Middle frontal gyrus (tissue), 1 donor: Measurements from ENCODE around the gene RNF208.
A peak's percentile ranks its signal among the peaks of the same experiment; 100 is the strongest.
"Not testable (repeated sequence)": the region's sequence is repeated elsewhere in the genome, so short reads cannot be mapped to it uniquely, and the experiment has no call there.

Source experiments
- DNase-seq: peaks from one replicate; pipeline ENCODE4 v3.0.0-alpha.2; 2015; ENCODE audit warnings: low spot score; ENCODE audit errors: extremely low spot score

The RNF208 gene, protein sequence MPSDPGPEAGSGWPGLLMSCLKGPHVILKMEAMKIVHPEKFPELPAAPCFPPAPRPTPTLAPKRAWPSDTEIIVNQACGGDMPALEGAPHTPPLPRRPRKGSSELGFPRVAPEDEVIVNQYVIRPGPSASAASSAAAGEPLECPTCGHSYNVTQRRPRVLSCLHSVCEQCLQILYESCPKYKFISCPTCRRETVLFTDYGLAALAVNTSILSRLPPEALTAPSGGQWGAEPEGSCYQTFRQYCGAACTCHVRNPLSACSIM

DNA sequence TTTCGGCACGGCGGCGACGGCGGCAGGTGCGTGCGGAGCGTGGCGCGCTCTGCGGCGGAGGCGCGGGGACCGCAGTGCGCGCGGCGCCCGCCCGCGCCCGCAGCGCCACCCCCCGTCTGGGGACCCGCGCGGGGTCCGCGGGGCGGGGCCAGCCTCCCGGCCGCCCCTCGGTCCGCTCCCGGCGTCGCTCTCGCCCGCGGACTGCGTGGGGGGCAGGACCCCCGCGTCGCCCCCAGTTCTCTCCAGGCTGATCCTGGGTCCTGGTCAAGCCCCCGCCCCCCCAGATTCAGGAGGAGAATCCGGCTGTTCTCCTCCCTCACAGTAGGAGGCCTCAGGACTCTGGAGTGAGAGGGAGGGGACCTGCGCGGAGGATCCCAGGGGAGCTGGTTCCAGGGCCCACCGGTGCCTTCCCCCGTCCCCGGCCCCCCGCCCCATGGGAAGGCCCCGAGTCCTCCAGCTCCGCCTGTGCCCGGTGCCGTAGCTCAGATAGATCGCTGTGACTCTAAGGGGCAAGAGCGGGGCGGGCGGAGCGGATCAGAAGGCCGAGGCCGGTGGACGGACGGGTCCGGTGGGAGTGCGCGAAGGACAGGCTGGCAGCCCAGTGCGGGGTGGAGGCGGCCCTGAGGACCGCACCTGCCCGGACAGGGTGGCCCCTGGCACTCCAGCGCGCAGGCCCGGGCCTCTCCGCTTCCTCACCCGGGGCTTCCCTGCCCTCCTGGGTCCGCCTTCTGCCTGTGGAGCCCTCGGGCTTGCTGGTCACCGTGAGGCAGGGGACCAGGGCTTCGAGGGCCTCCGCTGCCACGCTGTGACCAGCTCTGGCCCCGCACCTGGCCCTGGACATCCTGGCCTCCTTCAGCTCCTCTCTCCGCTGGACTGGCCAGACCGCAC lies at the start of gene RNF208:
TSS of gene RNF208 (minus strand) at position 51 of the 888 bp plus-strand sequence. CDS start 1,028 bp downstream, outside the sequence.
- DNase-seq: no peak

DNA sequence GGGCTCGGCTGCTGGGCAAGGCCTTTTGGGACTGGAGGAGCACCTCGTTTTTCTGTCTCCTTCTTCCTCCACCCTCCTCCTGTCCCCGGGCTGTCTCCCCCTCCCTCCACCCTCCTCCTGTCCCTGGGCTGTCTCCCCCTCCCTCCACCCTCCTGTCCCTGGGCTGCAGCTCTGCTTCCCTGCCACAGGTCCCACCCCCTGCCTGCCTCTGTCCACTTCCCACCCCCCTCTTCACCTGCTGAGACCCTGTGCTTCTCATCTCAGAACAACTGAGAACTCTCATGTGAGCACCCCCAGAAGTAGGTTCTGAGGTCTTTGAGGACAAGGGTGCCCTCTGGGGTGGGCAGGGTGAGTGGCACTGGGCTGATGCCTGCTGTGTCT lies 49.6 kb upstream of the RNF208 start:
- no peak for DNase-seq

DNA sequence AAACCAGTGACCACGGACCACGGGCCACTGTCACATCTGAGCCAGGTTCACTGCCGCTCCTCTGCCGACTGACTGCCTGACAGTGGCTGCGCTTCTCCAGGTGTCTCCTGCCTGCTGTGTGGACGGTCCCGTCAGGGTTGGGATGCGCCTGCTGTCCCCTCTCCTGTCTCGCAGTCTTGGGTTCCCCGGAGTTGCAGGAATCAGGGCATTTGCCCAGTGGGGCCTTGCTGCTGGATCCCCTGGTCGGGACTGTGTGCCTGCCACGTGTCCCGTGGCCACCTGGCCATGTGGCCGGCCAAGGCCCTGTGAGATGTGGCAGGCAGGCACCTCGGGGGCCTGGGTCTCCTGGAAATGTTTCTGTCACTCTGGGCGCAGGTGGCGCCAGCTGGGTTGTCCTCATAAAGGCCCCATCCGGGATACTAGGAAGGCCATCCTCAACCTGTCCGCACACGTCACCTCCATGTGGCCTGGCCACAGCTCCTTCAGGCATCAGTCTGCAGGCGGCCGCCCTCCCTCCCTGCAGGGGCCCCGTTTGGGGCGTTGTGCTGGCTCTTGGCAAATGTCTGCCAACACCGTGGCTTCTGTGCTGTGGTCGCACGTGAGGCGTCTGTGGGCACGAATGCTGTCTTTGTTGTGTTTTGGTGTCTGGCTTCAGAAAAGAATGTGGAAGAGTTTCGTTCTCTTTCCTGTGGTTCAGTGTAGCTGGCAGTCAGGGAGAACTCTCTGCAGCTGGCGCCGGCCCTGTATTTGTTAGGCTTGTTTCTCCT lies 49.1 kb upstream of the RNF208 start:
- DNase-seq: no peak

DNA sequence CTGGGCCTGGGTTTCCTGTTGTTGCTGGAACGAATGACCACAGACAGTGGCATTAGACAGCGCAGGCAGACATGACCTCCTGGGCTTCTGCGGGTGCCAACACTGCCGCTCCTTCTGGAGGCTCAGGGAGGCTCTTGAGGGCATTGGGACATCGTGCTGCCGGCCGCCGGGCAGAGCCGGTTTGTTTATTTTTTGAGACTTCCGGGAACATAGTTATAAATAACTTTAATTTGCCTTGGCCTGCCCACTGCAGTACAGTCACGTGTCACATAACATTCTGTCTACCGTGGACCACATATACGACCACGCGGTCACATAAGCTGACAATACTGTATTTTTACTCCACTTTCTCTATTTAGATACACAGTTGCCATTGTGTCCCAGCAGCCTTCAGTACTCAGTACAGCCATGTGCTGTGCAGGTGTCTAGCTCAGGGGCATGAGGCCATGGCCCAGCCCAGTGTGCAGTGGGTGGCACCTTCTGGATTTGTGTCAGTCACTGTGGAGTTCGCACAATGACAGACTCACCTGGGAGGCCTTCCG lies 47.3 kb upstream of the RNF208 start:
- no peak for DNase-seq

DNA sequence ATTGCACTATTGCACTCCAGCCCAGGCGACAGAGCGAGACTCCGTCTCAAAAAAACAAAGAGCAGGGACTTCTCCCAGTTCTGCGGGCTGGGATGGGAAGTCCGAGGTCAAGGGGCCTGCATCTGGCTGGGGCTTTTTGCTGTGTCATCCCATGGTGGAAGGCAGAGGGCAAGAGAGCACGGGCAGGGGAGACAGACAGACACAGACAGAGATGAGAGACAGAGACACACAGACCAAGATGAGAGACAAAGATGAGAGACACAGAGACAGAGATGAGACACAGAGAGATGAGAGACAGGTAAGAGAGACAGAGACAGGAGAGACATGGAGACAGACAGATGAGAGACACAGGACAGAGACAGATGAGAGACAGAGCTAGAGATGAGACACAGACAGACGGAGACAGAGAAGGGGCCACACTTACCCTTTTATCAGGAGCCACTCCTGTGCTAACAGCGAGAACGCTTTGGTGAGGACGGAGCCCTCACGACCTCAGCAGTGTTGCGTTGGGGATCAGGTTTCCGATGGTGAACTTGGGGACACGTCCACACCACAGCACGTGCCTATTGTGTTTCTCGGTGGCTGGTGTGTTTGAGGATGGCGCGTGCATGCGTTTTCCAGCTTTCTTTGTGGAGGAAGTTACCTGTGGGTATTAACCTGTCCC lies 46.6 kb upstream of the RNF208 start:
- no peak for DNase-seq

DNA sequence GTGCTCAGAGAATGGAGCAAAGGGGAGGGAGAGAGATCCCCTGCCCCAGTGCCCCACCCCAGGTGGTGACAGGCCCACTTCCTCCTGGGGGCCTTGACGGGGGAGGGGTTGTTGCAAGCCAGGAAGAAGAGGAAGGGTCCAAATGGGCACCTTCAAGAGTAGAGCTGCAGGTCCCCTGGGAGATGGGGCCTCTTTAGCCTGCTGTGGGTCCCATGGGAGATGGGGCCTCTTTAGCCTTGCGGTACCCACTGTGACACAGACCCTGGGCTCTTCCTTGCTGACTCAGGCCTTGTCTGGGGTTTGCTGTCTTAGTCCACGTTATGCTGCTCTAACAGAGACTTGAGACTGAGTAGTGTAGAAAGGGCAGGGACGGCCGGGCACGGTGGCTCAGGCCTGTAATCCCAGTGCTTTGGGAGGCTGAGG lies 45.9 kb upstream of the RNF208 start:
- no peak for DNase-seq

DNA sequence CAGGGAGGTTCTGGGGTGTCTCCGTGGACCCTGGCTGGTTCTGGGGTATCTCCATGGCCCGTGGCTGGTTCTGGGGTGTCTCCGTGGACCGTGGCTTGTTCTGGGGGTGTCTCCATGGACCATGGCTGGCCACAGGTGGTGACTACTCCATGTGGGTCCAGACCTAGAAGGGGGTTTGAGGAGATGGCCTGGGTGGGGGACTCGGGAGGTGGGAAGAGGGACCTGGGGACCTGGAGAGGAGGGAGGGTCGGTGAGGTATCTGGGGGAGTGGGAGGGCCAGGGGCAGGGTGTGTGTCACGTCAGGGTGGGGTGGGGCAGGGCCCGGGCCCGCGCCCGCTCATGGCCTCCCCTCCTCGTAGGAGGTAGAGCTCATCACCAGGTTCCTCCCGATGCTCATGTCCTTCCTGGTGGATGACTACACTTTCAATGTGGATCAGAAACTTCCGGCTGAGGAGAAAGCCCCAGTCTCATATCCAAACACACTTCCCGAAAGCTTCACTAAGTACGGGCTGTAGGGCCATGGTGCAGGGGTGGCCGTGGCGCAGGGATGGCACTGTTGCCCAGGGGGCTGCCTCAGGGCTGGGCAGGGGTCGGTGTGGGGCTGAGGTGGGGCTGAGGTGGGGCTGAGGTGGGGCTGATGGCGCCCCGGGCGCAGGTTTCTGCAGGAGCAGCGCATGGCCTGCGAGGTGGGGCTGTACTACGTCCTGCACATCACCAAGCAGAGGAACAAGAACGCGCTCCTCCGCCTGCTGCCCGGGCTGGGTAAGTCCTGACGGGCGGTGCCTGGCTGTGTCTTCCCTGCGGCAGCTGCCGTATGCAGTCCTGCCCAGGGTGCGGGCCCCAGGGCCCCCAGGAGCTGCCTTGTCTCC lies 44.8 kb upstream of the RNF208 start:
- no peak for DNase-seq

DNA sequence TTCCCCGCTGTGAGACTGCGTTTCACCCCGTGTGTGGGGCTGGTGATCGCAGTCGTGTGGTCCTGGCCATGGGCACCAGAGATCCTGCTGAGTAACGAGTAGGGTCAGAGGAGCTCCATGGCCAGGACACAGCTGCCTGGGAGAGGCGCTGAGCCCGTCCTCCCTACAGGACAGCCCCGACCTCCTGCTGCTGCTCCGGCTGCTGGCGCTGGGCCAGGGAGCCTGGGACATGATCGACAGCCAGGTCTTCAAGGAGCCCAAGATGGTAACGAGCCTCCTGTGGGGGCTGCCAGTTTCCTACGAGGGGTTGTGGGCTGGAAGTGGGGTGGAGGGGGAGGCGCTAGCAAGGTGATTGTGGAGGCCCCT lies 44.1 kb upstream of the RNF208 start:
- DNase-seq: no peak

DNA sequence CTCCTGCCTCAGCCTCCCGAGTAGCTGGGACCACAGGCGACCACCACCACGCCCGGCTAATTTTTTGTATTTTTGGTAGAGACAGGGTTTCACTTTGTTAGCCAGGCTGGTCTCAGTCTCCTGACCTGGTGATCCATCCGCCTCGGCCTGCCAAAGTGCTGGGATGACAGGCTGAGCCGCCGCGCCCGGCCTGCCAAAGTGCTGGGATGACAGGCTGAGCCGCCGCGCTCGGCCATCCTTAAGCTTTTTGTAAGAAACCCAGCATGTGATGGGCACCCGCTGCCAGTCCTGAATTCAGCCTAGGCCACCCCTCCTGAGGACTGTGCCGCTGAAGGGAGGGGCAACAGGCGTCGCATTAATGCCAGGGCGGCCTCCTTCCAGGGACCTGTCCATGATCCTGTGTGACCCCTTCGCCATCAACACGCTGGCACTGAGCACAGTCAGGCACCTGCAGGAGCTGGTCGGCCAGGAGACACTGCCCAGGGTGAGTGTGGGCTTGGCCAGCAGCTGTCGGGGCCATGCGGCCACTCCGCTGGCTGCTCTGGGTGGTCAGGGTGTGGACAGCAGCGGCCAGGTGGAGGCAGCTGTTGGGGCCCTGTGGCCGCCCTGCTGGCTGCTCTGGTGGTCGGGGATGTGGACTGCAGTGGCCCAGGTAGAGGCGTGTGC lies 43.6 kb upstream of the RNF208 start:
- no peak for DNase-seq

DNA sequence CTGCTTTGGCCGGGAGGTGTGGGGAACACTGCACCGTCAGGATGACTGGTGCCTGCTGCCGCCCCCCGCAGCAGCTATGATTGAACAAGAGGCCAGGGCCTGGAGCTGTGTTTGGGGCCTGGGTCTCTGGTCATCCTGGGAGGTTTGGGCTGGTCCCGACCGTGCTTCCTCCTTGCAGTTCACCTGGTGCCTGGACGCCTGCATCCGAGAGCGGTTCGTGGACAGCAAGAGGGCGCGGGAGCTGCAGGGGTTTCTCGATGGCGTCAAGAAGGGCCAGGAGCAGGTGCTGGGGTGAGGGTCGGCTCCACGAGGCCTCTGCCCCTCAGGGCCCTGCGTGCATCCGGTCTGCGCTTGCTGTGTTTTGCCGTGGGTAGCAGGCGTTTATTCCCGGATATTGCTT lies 42.0 kb upstream of the RNF208 start:
- no peak for DNase-seq

DNA sequence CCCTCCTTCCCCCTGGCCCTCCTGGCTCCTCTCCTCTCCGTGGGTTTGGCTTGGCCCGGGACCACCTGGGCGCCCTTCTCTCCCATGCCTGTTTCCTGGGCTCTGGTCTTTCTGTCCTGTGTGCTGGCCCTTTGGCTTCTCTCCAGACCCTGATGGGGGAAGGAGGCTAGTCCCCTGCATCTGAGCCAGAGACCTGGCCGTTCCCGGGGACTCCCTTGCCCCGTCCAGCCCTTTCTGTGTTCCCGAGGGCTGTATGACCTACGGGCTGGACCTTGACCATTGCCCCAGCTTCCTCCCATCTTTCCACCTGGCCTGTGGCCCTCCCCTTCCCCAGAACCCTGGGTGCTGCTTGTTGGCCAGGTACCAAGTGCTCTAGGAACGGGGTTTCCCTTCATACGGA lies 41.5 kb upstream of the RNF208 start:
- DNase-seq: no peak

DNA sequence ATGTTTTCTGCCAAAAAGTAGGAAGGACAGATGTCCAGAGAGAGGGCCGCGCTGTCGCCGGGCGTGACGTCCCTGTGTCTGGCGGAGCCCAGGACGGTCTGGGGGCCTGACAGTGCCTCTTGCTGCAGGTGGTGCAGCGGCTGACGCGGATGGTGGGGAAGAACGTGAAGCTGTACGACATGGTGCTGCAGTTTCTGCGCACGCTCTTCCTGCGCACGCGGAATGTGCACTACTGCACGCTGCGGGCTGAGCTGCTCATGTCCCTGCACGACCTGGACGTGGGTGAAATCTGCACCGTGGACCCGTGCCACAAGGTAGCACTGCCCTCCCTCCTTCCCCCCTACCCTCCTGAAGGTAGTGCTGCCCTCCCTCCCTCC lies 40.9 kb upstream of the RNF208 start:
- no peak for DNase-seq

DNA sequence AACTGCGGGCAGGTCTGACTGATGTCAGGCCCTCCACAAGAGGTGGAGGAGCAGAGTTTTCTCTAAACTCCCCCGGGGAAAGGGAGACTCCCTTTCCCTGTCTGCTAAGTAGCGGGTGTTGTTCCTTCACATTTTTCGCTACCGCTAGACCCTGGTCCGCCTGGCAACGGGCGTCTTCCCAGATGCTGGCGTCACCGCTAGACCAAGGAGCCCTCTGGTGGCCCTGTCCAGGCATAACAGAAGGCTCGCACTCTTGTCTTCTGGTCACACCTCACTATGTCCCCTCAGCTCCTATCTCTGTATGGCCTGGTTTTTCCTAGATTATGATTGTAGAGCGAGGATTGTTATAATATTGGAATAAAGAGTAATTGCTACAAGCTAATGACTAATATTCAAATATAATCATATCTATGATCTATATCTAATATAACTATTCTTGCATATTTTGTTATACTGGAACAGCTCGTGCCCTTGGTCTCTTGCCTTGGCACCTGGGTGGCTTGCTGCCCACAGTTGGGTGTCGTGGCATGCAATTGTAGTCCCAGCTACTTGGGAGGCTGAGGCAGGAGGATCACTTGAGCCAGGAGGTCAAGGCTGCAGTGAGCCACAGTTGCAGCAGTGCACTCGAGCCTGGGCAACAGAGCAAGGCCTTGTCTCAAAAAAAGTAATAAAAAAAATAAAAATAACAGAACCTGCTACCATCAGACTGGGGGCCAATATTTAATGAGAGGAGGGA lies 40.3 kb upstream of the RNF208 start:
- not testable (repeated sequence) for DNase-seq

DNA sequence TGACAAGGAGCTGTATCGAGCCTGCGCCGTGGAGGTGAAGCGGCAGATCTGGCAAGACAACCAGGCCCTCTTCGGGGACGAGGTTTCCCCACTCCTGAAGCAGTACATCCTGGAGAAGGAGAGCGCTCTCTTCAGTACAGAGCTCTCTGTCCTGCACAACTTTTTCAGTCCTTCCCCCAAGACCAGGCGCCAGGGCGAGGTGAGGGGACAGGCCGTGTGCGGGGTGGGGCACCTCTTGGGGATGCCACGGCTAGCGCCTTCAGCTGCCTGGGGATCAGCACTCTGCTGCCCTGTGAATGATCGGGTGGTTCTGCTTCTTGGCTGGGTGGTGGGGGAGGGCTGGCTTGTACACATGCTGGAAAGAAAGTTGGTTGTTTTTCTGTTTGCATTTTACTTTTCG lies 34.8 kb upstream of the RNF208 start:
- no peak for DNase-seq

DNA sequence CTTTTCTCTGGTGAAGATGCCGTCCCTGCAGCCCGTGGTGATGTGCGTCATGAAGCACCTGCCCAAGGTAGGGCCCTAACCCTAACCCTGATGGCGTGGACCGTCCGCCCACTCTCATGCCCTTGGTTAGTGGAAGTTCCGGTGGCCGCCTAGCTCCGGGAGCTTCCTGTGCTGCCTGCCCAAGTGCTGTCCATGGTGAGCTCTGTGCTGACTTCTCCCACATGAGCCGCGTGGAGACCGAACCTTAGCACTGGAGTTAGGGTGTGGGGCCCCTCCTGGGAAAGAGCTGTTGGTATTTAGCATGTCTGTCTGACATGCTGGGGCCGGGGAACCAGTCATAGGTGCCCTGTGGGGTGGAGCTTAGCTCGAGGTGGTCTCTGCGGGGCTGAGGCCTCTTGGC lies 34.3 kb upstream of the RNF208 start:
- DNase-seq: no peak

DNA sequence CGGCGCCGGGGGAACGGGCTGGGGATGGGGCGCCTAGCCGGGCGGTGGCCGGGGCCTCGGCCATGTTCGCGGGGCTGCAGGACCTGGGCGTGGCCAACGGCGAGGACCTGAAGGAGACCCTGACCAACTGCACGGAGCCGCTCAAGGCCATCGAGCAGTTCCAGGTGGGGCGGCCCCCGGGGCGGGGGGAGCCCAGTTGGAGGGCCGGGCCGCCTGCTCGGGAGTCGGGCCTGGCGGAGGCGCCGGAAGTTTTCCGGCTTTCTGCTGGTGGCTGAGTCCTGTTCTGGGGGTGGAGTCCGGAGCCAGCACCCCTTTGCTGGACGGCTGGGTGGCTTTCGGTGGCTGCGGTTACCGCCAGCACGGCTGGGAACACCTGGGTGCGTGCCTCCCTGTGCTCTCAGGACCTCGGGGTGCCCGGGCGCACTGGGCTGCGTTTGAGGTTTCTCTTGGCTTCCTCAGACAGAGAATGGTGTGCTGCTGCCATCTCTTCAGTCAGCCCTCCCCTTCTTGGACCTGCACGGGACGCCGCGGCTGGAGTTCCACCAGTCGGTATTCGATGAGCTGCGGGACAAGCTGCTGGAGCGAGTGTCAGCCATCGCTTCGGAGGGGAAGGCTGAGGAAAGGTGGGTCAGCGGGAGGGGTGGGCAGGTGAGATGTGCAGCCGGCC lies 33.5 kb upstream of the RNF208 start:
- no peak for DNase-seq

DNA sequence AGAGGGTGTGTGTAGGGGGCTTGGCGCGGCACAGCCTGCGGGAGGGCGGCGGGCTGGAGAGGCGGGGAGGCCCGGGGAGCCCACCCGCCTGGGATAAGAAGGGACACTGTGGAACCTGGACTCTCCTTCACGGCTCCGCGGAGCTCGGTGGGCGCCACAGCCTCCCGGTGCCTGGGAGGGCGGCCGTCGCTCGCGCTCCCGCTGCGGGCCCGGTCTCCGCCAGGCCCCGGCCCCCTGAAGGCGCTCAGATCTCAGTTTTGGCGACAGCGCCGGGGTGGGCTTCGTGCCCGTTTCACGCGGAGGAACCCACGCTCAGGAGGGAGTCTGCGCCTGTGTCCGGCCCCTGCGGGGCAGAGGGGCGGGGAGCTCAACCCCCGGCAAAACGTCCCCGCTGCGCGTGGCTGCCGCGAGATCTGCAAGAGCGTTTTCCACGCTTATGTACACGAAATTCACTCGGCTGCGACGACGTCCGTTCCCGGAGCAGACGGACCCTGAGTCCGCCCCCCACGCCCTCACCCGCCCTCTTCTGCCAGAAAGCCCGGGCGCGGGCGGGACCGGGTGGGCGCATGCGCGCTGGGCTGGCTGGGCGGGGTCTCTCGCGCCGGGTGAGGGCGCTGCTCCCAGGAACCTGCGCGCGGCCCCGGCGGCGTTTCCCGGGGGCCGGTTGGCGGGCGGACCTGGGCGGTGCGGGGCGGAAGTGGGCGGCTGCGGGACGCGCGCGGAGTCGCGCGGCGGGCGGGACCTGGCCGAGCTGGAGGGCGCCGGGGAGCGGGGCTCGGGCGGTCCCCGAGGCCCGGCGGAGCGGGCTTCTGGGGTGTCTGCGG lies 32.8 kb upstream of the RNF208 start, which contains the start of gene NELFB:
TSS of gene NELFB (plus strand) at position 704 of the 824 bp plus-strand sequence.
- peak; percentile 79 for DNase-seq
